HepG2 (cell line): Measurements from ENCODE around the gene PRKD2.

Experiments
- CTCF ChIP-seq: sonication (generic); formaldehyde crosslinking; IDR thresholded peaks from 2 replicates; pipeline ENCODE4 v1.5.0; 2020; ENCODE audit warnings: mild to moderate bottlenecking, missing genetic modification reagents, moderate library complexity
- ELF4 ChIP-seq: sonication (generic); formaldehyde crosslinking; IDR thresholded peaks from 2 replicates; pipeline ENCODE4 v1.5.0; 2020; ENCODE audit warnings: missing genetic modification reagents, mild to moderate bottlenecking, moderate library complexity, borderline replicate concordance
- EP300 ChIP-seq, 3 experiments: sonication (generic) in 1 of 3; formaldehyde crosslinking in 1 of 3; IDR thresholded peaks; 2 replicates each; pipeline versions ENCODE4 v1.5.1 to v1.6.1; 2011 to 2020; ENCODE audit warnings: low read depth in 2 of 3, low read length in 2 of 3, borderline replicate concordance in 1 of 3, improper control_type of control experiment in 1 of 3, mild to moderate bottlenecking in 1 of 3, missing genetic modification reagents in 1 of 3, moderate library complexity in 1 of 3
- KDM1A ChIP-seq: IDR thresholded peaks from 2 replicates; pipeline ENCODE4 v1.6.1; 2016; ENCODE audit warnings: missing compliant biosample characterization
- SP5 ChIP-seq: IDR thresholded peaks from 2 replicates; pipeline ENCODE4 v1.6.1; 2016; ENCODE audit warnings: low read depth, borderline replicate concordance
- ZBTB8A ChIP-seq: sonication (generic); formaldehyde crosslinking; IDR thresholded peaks from 2 replicates; pipeline ENCODE4 v1.4.0; 2020; ENCODE audit warnings: mild to moderate bottlenecking, low read depth, missing genetic modification reagents, borderline replicate concordance
- ZNF207 ChIP-seq: fragments of 450-650 bp; IDR thresholded peaks from 2 replicates; pipeline ENCODE4 v1.6.1; 2016; ENCODE audit warnings: antibody characterized with exemption, borderline replicate concordance
- ZNF839 ChIP-seq: sonication (generic); formaldehyde crosslinking; IDR thresholded peaks from 2 replicates; pipeline ENCODE4 v1.4.0; 2020; ENCODE audit warnings: missing genetic modification reagents, mild to moderate bottlenecking, borderline replicate concordance

GRCh38 chr19:46716672-46717033 lies 261 bp downstream of the PRKD2 start:
- TF ChIP-seq ELF4 (CRISPR knock-in tag) (no peak), ZNF207 (no peak), ZNF839 (CRISPR knock-in tag) (no peak), SP5 (CRISPR knock-in tag) (no peak), CTCF (CRISPR knock-in tag) (no peak), KDM1A (CRISPR knock-in tag) (no peak), ZBTB8A (CRISPR knock-in tag) (no peak), EP300 (IDR thresholded peaks at IDR 0.05; ENCODE audit: low read depth in 2 of 2, low read length in 2 of 2) (no peak), EP300 (CRISPR knock-in tag; IDR thresholded peaks at IDR 0.05; ENCODE audit: borderline replicate concordance) (no peak)
